PC-9 (cell line): ENCODE results near the gene RGS7. TPM values are rescaled to one million over a fixed set of nuclear protein-coding genes. Genes with fewer than 3 reads are reported as not detected.
"Not testable (repeated sequence)": the region's sequence is repeated elsewhere in the genome, so short reads cannot be mapped to it uniquely, and the experiment has no call there.

Experiments
- BruUV-seq: library from RNA; stranded (reverse); fragments of 400-500 nt; replicated peaks from 2 replicates; lab custom pipeline; 2021; lab: Mats Ljungman, UMichigan
- CTCF ChIA-PET: fragments of 300-600 bp; sonication (Branson Sonifier 250); formaldehyde crosslinking; loops from one replicate; lab custom pipeline; 2022; ENCODE audit warnings: antibody characterized with exemption; lab: Charles Lee
- POLR2A ChIA-PET: fragments of 300-600 bp; sonication (Branson Sonifier 250); formaldehyde crosslinking; loops from one replicate; lab custom pipeline; 2022; ENCODE audit warnings: antibody characterized with exemption; ENCODE audit not compliant: unreplicated experiment; lab: Charles Lee
- DNase-seq, 2 experiments: peaks; one replicate each; pipeline versions ENCODE4 v3.0.0 to v3.0.0-alpha.2; 2015 to 2022; ENCODE audit warnings: mixed read lengths in 1 of 2
- H2AFZ ChIP-seq: fragments of 200-600 bp; sonication (generic); 2 replicates; pipeline ENCODE4 v1.8.1; 2017; ENCODE audit warnings: antibody characterized with exemption
- H3F3A ChIP-seq: fragments of 200-600 bp; sonication (generic); 2 replicates; pipeline ENCODE4 v1.8.1; 2017; ENCODE audit warnings: antibody characterized with exemption, mild to moderate bottlenecking, low read depth; ENCODE audit not compliant: insufficient read depth
- H3K27ac ChIP-seq: fragments of 200-600 bp; sonication (generic); 2 replicates; pipeline ENCODE4 v1.6.1; 2016; ENCODE audit warnings: mixed run types
- H3K27me3 ChIP-seq: fragments of 200-600 bp; sonication (generic); 2 replicates; pipeline ENCODE4 v1.6.1; 2016; ENCODE audit warnings: low read depth, mixed run types; ENCODE audit not compliant: insufficient read depth
- H3K36me3 ChIP-seq: fragments of 200-600 bp; sonication (generic); 2 replicates; pipeline ENCODE4 v1.6.1; 2016; ENCODE audit warnings: low read depth, mixed run types
- H3K4me1 ChIP-seq: fragments of 200-600 bp; sonication (generic); replicated peaks from 2 replicates; pipeline ENCODE4 v1.6.1; 2016; ENCODE audit warnings: mixed run types; ENCODE audit not compliant: insufficient read depth
- H3K4me2 ChIP-seq: fragments of 200-600 bp; sonication (generic); 2 replicates; pipeline ENCODE4 v1.6.1; 2017; ENCODE audit warnings: mixed run types
- H3K4me3 ChIP-seq: fragments of 200-600 bp; sonication (generic); 2 replicates; pipeline ENCODE4 v1.6.1; 2016; ENCODE audit warnings: mixed run types
- H3K79me2 ChIP-seq: fragments of 200-600 bp; sonication (generic); 2 replicates; pipeline ENCODE4 v1.6.1; 2017; ENCODE audit warnings: low read depth, mixed run types
- H3K9me2 ChIP-seq: fragments of 200-600 bp; sonication (generic); 2 replicates; pipeline ENCODE4 v1.8.1; 2017; ENCODE audit warnings: mild to moderate bottlenecking; ENCODE audit not compliant: insufficient read depth
- H3K9me3 ChIP-seq: fragments of 200-600 bp; sonication (generic); 2 replicates; pipeline ENCODE4 v1.8.1; 2016; ENCODE audit warnings: low read depth; ENCODE audit not compliant: insufficient read depth
- H4K20me1 ChIP-seq: fragments of 200-600 bp; sonication (generic); 2 replicates; pipeline ENCODE4 v1.8.1; 2017; ENCODE audit not compliant: insufficient read depth
- CTCF ChIP-seq: fragments of 200-600 bp; sonication (generic); conservative IDR thresholded peaks from 2 replicates; pipeline ENCODE4 v1.6.1; 2017; ENCODE audit warnings: mixed run types, antibody characterized with exemption, mild to moderate bottlenecking, moderate library complexity
- EZH2 ChIP-seq: fragments of 200-600 bp; sonication (generic); IDR thresholded peaks from 2 replicates; pipeline ENCODE4 v1.8.0; 2017; ENCODE audit warnings: antibody characterized with exemption, low read depth
- intact Hi-C: fragments of 100-400 bp; cut with micrococcal nuclease; formaldehyde crosslinking; loops from one replicate; pipeline ENCODE4 v1.10.0; 2022; ENCODE audit not compliant: unreplicated experiment
- total RNA-seq: library from RNA; stranded (reverse); gene quantifications from 2 replicates; pipeline ENCODE4 v1.2.3, GENCODE V29; 2021

The RGS7 gene
- total RNA-seq, 1 experiment from 2014 or later = 5.8 TPM

- ChIA-PET POLR2A (no interaction called here), CTCF (no interaction called here)
- intact Hi-C loops = no loop called here
- no peaks in the 10 kb centered on the region for H3F3A ChIP-seq
- no peaks in the 10 kb centered on the region for H3K79me2 ChIP-seq
- no peak overlapping the region for H3K27ac ChIP-seq
- H3K4me2 ChIP-seq = no peak overlapping the region
- no peak overlapping the region for H3K4me3 ChIP-seq
- no peaks in the 10 kb centered on the region for H3K9me3 ChIP-seq
- H3K9me2 ChIP-seq = no peaks in the 10 kb centered on the region
- no peaks in the 10 kb centered on the region for H3K36me3 ChIP-seq
- DNase-seq = no peak
- H3K4me1 ChIP-seq = no peaks in the 10 kb centered on the region
- H4K20me1 ChIP-seq = no peaks in the 10 kb centered on the region
- TF ChIP-seq EZH2 (no peak), CTCF (no peak)
- no TSS peak for BruUV-seq
- H3K27me3 ChIP-seq = peaks cover 9% of the 10 kb centered on the region; the same call in 1 of the 2 replicates
- H2AFZ ChIP-seq = no peak overlapping the region
Observed at GRCh38 chr1:241142493-241142892, 214.5 kb downstream of the RGS7 start.

- H3K36me3 ChIP-seq, H3K79me2 ChIP-seq, H3K4me1 ChIP-seq, H3K4me2 ChIP-seq, H3F3A ChIP-seq, DNase-seq, H3K9me2 ChIP-seq, intact Hi-C loops, H3K4me3 ChIP-seq, CTCF ChIA-PET, H4K20me1 ChIP-seq, H2AFZ ChIP-seq, H3K27ac ChIP-seq, BruUV-seq, POLR2A ChIA-PET, H3K9me3 ChIP-seq: not testable (repeated sequence)
- peaks cover 11% of the 10 kb centered on the region; the same call in 1 of the 2 replicates for H3K27me3 ChIP-seq
Observed at GRCh38 chr1:241141646-241142045, 215.4 kb downstream of the RGS7 start.

- Histone ChIP-seq H2AFZ (no peak overlapping the region), H3F3A (no peaks in the 10 kb centered on the region), H3K9me3 (no peaks in the 10 kb centered on the region), H3K9me2 (no peaks in the 10 kb centered on the region), H3K27ac (no peak overlapping the region), H4K20me1 (no peaks in the 10 kb centered on the region), H3K4me3 (no peak overlapping the region), H3K79me2 (no peaks in the 10 kb centered on the region), H3K4me1 (no peaks in the 10 kb centered on the region), H3K4me2 (no peak overlapping the region), H3K36me3 (no peaks in the 10 kb centered on the region), H3K27me3 (peaks cover 11% of the 10 kb centered on the region; the same call in 1 of the 2 replicates)
- POLR2A ChIA-PET = no interaction called here
- CTCF ChIA-PET = no interaction called here
- BruUV-seq = no TSS peak
- intact Hi-C loops = no loop called here
- no peak for DNase-seq
- TF ChIP-seq CTCF (no peak), EZH2 (no peak)
Observed at GRCh38 chr1:241140670-241141069, 216.3 kb downstream of the RGS7 start.

DNA sequence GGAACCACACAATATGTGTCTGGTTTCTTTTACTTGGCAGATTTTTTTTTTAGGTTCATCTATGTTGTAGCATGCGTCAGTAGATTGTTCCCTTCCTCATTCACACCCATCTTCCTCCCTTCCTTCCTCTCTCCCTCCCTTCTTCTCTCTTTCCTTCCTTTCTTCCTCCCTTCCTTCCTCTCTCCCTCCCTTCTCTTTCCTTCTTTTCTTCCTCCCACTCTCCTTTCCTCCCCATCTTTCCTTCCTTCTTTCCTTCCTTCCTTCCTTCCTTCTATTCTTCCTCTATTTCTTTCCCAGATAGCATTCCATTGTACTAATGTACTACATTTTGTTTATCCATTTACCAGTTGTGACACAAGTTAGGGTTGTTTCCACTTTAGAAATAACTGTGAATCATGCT lies 218.0 kb downstream of the RGS7 start:
- ChIA-PET CTCF (interaction anchor here (0.6 kb wide), 1 partner anchor 1009 kb away, joined by 3 read pairs; no protein-coding TSS in a partner anchor), POLR2A (no interaction called here)
- no peak overlapping the region for H2AFZ ChIP-seq
- no peak overlapping the region for H3K27ac ChIP-seq
- no peak overlapping the region for H3K4me3 ChIP-seq
- no peak for TF ChIP-seq EZH2
- no peak for TF ChIP-seq CTCF
- no peak for DNase-seq
- intact Hi-C loops = no loop called here
- BruUV-seq = no TSS peak
- H3F3A ChIP-seq = no peaks in the 10 kb centered on the region
- no peaks in the 10 kb centered on the region for H3K4me1 ChIP-seq
- no peaks in the 10 kb centered on the region for H3K9me3 ChIP-seq
- H3K79me2 ChIP-seq = no peaks in the 10 kb centered on the region
- no peak overlapping the region for H3K4me2 ChIP-seq
- H3K36me3 ChIP-seq = no peaks in the 10 kb centered on the region
- no peaks in the 10 kb centered on the region for H3K9me2 ChIP-seq
- H4K20me1 ChIP-seq = no peaks in the 10 kb centered on the region
- peaks cover 5% of the 10 kb centered on the region; the same call in 1 of the 2 replicates for H3K27me3 ChIP-seq
